Measurements from ENCODE around the gene ASCL2. TPM values are rescaled to one million over a fixed set of nuclear protein-coding genes. Genes with fewer than 3 reads are reported as not detected.

ASCL2 gene
- total and polyA plus RNA-seq, 2 of the 4 experiments (the other 2 are of a cell fraction), result not detected

- no peak overlapping the region for H2AK9ac ChIP-seq (replicated peaks; ENCODE audit: low read depth, low read length, poor library complexity)
- CTCF ChIA-PET, result no interaction called here
- H3K4me1 ChIP-seq (ENCODE audit: control insufficient read depth, insufficient read depth, low read length), result no peaks in the 10 kb centered on the region
- H3K23ac ChIP-seq (ENCODE audit: low read depth, low read length), result no peak overlapping the region
- ATAC-seq (ENCODE audit: low read depth), result no peak
- no peak overlapping the region for H3K56ac ChIP-seq (ENCODE audit: extremely low read depth, insufficient read depth, low read length)
- POLR2A ChIA-PET (ENCODE audit: unreplicated experiment), result no interaction called here
- dilution Hi-C loops (cut with HindIII; ENCODE audit: low sequenced_read_pairs, unreplicated experiment) (no loop called here), in situ Hi-C loops (cut with MboI; ENCODE audit: low sequenced_read_pairs) (no loop called here), intact Hi-C loops (cut with micrococcal nuclease) (no loop called here)
- no peaks in the 10 kb centered on the region for H3K36me3 ChIP-seq (ENCODE audit: control insufficient read depth, insufficient read depth, low read length)
- no peak overlapping the region for H2AK5ac ChIP-seq (ENCODE audit: low read depth, low read length)
- no peak for DNase-seq
- H3K9me3 ChIP-seq (ENCODE audit: control insufficient read depth, insufficient read depth, low read length), result peaks cover 2% of the 10 kb centered on the region; the same call in 1 of the 2 replicates
- H2AFZ ChIP-seq (replicated peaks; ENCODE audit: low read length, poor library complexity), result no peak overlapping the region
- no peak overlapping the region for H2BK120ac ChIP-seq (ENCODE audit: low read depth, low read length)
- no peak overlapping the region for H3K4me2 ChIP-seq (ENCODE audit: low read depth, low read length)
- no peak overlapping the region for H2BK5ac ChIP-seq (ENCODE audit: low read depth, low read length, poor library complexity, severe bottlenecking)
- no peak overlapping the region for H3K14ac ChIP-seq (replicated peaks; ENCODE audit: low read depth, low read length)
- no peak overlapping the region for H2BK20ac ChIP-seq (ENCODE audit: low read depth, low read length)
- TF ChIP-seq SMC3 (IDR thresholded peaks at IDR 0.05; ENCODE audit: low read depth, low read length) (no peak), CEBPB (IDR thresholded peaks at IDR 0.05; ENCODE audit: low read depth, low read length) (no peak), NFE2L2 (IDR thresholded peaks at IDR 0.05; ENCODE audit: low read depth, low read length) (no peak), FOS (IDR thresholded peaks at IDR 0.05; ENCODE audit: low read depth, low read length) (no peak)
- TF ChIP-seq, protein P1, sequence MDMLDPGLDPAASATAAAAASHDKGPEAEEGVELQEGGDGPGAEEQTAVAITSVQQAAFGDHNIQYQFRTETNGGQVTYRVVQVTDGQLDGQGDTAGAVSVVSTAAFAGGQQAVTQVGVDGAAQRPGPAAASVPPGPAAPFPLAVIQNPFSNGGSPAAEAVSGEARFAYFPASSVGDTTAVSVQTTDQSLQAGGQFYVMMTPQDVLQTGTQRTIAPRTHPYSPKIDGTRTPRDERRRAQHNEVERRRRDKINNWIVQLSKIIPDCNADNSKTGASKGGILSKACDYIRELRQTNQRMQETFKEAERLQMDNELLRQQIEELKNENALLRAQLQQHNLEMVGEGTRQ (IDR thresholded peaks at IDR 0.05; ENCODE audit: low read depth, low read length), result no peak
- H3K4me3 ChIP-seq (ENCODE audit: insufficient read depth, low read depth, low read length), result no peak overlapping the region
- H3K79me1 ChIP-seq (ENCODE audit: low read depth in 1 of 2, low read length in 2 of 2), result no peaks in the 10 kb centered on the region
- no peak overlapping the region for H3K4ac ChIP-seq (ENCODE audit: low read depth, low read length)
- no peak overlapping the region for H3K27ac ChIP-seq (ENCODE audit: insufficient read depth, low read length)
- H4K20me1 ChIP-seq (ENCODE audit: insufficient read depth, low read length), result no peaks in the 10 kb centered on the region
- H4K8ac ChIP-seq (ENCODE audit: low read depth in 2 of 2, low read length in 2 of 2), result no peak overlapping the region
- H3K9me1 ChIP-seq (ENCODE audit: insufficient read depth, low read length), result no peaks in the 10 kb centered on the region
- no peak overlapping the region for H3K9ac ChIP-seq (ENCODE audit: low read depth, low read length)
- BruUV-seq (replicated peaks), result no TSS peak
- H2BK15ac ChIP-seq (ENCODE audit: low read depth, low read length), result no peak overlapping the region
- H3K18ac ChIP-seq (ENCODE audit: low read depth, low read length), result no peak overlapping the region
- 64% methylated on average over 6 of the region's 14 CpGs; no CpG with 5 or more reads in 1 of the 2 experiments for WGBS, 2 experiments (ENCODE audit: extremely low coverage in 2 of 2, insufficient read length in 1 of 2)
- no peak overlapping the region for H4K91ac ChIP-seq (ENCODE audit: insufficient read depth, low read depth, low read length)
- no peak overlapping the region for H4K5ac ChIP-seq (ENCODE audit: low read depth, low read length)
- H3K27me3 ChIP-seq (ENCODE audit: control insufficient read depth, insufficient read depth, low read length), result peaks cover 30% of the 10 kb centered on the region
Measured at GRCh38 chr11:2235588-2236326, 34.6 kb downstream of the ASCL2 start.

All from IMR-90 (cell line).